ENCODE measurements around the gene DLGAP4.

DNA sequence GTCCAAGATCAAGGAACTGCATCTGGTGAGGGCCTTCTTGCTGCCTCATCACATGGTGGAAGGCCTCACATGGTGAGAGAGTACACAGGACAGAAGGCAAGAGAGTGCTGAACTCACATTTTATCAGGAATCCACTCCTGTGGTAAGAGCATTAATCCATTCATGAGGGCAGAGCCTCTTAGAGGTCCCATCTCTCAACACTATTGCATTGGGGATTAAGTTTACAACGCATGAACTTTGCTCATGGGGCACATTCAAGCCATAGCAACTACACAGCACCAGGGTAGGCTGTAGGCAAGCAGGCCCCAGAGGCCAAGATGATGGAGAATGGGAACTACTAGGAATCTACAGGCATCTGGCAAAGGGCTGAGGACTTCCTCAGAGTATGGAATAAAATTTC lies 257.2 kb downstream of the DLGAP4 start:
- TF ChIP-seq, protein P1, sequence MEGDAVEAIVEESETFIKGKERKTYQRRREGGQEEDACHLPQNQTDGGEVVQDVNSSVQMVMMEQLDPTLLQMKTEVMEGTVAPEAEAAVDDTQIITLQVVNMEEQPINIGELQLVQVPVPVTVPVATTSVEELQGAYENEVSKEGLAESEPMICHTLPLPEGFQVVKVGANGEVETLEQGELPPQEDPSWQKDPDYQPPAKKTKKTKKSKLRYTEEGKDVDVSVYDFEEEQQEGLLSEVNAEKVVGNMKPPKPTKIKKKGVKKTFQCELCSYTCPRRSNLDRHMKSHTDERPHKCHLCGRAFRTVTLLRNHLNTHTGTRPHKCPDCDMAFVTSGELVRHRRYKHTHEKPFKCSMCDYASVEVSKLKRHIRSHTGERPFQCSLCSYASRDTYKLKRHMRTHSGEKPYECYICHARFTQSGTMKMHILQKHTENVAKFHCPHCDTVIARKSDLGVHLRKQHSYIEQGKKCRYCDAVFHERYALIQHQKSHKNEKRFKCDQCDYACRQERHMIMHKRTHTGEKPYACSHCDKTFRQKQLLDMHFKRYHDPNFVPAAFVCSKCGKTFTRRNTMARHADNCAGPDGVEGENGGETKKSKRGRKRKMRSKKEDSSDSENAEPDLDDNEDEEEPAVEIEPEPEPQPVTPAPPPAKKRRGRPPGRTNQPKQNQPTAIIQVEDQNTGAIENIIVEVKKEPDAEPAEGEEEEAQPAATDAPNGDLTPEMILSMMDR (IDR thresholded peaks at IDR 0.05 in 2 of 3, conservative IDR thresholded peaks at IDR 0.05 in 1 of 3; ENCODE audit: control insufficient read depth in 2 of 3, extremely low read depth in 1 of 3, insufficient read depth in 1 of 3, low read depth in 3 of 3, low read length in 3 of 3): no peak
- TF ChIP-seq, protein P2, sequence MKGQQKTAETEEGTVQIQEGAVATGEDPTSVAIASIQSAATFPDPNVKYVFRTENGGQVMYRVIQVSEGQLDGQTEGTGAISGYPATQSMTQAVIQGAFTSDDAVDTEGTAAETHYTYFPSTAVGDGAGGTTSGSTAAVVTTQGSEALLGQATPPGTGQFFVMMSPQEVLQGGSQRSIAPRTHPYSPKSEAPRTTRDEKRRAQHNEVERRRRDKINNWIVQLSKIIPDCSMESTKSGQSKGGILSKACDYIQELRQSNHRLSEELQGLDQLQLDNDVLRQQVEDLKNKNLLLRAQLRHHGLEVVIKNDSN (IDR thresholded peaks at IDR 0.05; ENCODE audit: borderline replicate concordance, extremely low read length, insufficient read depth, low read depth, low read length): no peak
- TF ChIP-seq, protein P3, sequence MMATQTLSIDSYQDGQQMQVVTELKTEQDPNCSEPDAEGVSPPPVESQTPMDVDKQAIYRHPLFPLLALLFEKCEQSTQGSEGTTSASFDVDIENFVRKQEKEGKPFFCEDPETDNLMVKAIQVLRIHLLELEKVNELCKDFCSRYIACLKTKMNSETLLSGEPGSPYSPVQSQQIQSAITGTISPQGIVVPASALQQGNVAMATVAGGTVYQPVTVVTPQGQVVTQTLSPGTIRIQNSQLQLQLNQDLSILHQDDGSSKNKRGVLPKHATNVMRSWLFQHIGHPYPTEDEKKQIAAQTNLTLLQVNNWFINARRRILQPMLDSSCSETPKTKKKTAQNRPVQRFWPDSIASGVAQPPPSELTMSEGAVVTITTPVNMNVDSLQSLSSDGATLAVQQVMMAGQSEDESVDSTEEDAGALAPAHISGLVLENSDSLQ (IDR thresholded peaks at IDR 0.05): no peak
- TF ChIP-seq, protein P4, sequence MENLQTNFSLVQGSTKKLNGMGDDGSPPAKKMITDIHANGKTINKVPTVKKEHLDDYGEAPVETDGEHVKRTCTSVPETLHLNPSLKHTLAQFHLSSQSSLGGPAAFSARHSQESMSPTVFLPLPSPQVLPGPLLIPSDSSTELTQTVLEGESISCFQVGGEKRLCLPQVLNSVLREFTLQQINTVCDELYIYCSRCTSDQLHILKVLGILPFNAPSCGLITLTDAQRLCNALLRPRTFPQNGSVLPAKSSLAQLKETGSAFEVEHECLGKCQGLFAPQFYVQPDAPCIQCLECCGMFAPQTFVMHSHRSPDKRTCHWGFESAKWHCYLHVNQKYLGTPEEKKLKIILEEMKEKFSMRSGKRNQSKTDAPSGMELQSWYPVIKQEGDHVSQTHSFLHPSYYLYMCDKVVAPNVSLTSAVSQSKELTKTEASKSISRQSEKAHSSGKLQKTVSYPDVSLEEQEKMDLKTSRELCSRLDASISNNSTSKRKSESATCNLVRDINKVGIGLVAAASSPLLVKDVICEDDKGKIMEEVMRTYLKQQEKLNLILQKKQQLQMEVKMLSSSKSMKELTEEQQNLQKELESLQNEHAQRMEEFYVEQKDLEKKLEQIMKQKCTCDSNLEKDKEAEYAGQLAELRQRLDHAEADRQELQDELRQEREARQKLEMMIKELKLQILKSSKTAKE (IDR thresholded peaks at IDR 0.05; ENCODE audit: low read depth, poor library complexity, severe bottlenecking): no peak
- no peak for TF ChIP-seq SMC3 (IDR thresholded peaks at IDR 0.05; ENCODE audit: borderline replicate concordance, low read length)
- TF ChIP-seq TARDBP (IDR thresholded peaks at IDR 0.05; ENCODE audit: borderline replicate concordance): no peak
- TF ChIP-seq, protein P5, sequence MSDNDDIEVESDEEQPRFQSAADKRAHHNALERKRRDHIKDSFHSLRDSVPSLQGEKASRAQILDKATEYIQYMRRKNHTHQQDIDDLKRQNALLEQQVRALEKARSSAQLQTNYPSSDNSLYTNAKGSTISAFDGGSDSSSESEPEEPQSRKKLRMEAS (IDR thresholded peaks at IDR 0.05; ENCODE audit: low read depth, low read length): no peak
- no peak for TF ChIP-seq CHD2 (IDR thresholded peaks at IDR 0.05; ENCODE audit: borderline replicate concordance, low read depth, low read length)

Measured in GM12878 (cell line).